ELR (cell line): ENCODE data around the gene CYB5D1.
"Not testable (repeated sequence)": the region's sequence is repeated elsewhere in the genome, so short reads cannot be mapped to it uniquely, and the experiment has no call there.

Experiments
- DNase-seq: peaks from one replicate; pipeline ENCODE4 v3.0.0-alpha.2; 2015; ENCODE audit warnings: low read depth

The CYB5D1 gene

DNA sequence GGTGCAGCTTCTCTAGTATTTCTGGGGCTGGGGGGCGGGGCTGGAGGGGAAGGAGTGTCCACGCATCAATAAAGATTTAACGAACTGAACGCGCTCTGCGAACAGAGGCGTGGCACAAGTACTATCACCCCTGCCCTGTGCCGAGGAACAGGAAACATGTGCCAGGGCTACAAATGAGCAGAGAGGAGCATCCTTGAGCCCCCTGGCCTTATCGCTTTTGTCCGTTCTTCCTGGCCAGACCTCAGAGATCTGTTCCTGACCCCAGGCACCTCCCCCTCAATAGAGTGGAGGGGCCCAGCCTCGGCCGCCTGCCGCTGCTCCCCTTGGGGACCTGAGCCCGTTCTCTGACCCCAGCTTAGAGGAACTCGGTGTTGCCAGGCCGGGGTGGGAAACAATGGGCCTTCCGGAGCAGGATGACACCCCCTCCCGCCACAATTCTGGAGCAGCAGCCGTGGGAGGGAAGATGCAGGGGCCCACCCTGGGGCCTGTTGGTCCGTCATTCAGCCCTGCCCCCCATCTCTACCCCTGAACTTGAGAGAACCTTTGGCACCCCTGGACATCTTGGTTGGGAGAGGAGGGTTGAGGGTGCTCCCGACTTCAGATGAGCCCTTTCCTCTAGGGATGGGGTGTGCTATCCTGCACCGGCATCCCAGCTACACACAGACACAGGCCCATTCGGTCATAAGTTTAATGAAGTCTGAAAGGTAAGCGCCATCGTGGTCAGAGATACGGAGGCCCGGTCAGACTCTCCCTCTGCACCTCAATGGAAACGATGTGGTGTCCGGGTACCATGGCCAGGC is 1.6 kb upstream of the CYB5D1 start:
- peak; percentile 46 for DNase-seq

DNA sequence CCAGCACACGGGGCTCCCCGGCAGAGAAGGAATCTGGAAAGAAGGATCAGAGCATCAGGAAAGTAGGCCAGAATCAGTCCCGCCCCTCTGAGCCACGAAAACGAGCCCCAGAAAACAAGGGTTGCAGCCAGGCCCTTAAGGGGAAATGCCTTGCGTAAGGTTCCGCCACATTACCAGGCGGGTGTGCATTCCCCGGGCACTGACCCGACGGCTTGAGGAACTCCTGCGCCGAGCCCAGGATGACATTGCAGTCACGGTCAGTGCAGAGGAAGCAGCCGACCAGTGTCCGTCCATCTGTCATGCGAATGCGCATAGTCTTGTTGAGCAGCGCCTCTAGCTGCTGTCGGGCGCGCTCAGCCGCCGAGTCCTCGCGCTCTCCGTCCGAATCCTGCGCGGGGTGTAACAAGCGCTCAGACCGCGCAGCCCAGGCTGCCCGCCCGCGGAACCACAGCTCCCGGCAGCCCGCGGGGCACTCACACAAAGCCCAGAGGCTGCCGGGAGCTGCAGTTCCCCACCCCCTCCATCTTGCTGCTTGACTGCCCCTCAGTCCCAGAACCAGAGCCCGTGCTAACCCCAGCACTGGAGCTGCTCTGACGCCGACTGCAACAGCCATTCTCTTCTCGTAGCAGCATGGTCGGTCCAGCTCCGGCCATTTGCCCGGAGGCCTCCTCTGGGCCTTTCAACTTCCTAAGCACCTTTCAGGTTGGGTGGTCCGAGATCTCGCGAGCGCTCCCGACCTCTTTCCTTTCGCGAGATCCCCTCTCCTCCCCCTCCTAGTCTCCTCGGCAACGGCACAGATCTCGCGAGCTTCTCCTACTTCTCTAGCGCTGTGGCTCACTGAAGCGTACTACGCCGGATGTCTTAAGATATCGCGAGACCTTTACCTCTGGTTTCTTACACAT is 741 bp upstream of the CYB5D1 start, which contains the start of gene NAA38:
Gene NAA38 (minus strand): TSS at position 749 of the 902 bp plus-strand sequence. CDS start 96 bp downstream, at position 653.
- DNase-seq = peak; percentile 100

DNA sequence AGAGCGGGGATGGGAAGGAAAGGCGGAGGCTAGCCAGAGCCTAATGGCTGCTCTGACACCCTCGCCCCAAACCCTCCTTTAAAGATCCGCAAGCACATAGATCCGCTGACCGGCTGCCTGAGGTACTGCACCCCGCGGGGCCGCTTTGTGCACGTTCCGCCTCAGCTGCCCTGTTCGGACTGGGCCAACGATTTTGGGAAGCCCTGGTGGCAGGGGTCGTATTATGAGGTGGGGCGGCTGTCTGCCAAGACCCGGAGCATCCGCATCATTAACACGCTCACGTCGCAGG is 663 bp downstream of the CYB5D1 start:
- peak; percentile 82 for DNase-seq

DNA sequence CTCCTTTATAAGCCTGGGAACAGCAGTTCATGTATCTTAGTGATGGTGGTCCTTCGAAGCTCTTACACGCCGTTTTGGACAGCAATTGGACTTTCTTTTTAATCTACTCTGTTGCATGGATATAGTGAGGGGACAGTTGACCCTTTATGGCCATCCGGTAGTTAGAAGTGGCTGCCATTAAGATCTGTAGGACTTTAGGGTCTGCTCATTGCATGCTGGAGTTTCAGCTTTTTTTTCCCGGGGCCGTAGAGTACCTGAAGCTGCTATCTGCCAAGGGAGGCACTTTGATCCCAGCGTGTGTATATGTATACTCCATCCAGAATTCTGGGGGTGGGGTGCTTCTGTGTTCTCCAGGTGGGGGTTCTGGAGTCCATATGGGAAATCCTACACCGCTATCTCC is 1.2 kb downstream of the CYB5D1 start:
- no peak for DNase-seq

DNA sequence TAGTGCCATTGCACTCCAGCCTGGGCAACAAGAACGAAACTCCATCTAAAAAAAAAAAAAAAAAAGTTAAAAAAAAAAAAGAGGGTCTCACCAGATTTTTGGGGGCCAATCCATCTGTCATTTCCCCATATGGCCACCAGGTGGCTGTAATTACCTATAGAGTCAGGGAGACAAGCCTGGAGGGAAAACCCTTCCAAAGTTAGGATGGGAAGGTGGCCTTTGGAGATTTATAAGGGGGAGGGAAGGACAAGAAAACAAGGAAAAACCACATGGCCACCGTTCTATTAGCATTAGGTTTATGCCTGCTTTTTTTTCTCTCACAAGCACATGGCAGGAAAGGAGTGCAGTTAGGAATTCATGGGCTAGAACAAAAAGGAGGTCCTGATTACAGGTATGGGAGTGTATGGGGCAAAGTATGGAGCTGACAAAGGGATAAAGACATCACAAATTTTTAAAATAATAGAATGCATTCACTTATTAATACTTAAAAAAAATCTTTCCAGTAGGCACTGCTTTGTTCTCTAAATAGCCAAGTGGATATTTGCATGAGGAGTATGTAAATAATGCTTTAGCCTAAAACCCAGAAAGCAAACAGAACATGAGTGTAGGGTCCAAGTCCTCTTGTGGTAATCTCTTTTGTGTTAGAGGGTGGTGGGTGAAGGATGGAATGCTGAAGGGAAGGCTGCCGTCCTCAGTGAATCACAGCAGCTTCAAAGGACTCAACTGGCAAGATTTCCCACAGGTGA is 5.1 kb downstream of the CYB5D1 start:
- peak; percentile 77 for DNase-seq

DNA sequence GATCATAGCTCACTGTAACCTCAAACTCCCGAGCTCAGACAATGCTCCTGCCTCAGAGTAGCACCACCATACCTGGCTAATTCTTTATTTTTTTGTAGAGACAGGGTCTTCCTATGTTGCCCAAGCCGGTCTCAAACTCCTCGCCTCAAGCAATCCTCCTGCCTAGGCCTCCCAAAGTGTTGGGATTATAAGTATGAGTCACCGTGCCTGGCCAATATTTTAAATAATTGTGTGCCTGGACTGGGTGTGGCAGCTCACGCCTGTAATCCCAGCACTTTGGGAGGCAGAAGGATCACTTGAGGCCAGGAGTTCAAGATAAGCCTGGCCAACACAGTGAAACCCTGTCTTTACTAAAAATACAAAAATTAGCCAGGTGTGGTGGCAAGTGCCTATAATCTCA is 6.6 kb downstream of the CYB5D1 start:
- not testable (repeated sequence) for DNase-seq

DNA sequence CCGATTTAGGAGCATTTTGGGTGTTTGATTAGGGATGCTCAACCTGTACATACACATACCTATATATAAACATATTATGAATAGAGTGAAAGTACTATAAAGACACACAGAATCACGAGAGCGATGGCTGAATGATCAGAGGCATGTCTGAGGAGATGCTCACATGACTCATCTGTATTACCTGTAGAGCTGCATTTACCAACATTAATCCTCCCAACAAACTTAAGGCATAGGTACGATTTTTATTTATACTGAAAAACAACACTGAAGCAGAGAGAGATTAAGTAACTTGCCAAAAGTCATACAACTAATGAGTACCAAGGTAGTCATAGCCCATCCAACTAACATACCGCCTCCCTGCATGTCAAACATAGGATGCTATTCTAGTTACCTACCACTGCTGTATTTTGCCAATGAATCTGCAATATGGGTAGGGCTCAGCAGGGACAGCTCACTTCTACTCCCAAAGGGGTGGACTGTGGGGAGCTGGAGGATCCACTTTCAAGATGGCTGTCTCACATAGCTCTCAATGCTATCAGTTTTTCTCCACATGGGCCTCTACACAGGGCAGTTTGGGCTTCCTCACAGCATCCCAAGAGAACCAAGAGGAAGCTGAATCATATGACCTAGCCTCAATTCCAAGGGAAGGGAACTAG is 7.3 kb downstream of the CYB5D1 start:
- DNase-seq = no peak

DNA sequence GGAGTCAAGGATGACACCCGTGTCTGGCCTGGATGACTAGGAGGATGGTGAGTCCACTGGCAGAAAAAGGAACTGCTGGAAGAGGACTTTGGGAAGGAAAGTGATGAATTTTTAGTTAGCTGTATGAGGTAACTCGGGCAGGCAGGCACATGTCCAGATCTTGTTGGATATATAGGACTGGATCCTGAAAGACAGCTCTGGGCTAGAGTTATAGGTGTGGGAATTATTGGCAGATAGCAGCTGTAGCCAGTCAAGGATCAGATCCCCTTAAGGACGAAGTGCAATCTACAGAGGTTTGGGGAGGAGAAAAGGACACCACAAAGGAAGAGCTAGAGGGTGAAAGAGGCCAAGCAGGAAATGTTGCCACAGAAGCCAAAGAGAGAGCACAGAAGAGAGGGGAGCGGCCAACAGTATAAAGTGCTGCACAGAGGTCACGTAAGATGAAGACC is 10.1 kb downstream of the CYB5D1 start:
- no peak for DNase-seq

DNA sequence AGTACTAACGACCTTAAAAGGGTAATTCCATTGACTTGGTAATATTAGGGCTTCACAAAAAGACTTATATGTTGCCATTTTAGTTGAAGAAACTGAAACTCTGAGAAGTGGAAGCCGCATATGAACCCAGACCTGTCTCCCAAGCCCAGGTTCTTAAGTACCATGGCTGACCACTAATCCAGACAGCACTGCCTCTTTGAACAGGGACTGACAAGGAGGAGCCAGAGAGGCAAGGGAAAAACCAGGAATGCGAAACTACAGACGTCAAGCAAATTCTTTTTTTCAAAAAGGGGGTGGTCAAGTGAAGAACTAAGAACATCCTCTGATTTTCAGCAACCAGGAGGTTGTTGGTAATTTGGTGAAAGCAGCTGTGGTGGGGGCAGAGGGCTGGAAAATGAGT is 15.2 kb downstream of the CYB5D1 start:
- no peak for DNase-seq

DNA sequence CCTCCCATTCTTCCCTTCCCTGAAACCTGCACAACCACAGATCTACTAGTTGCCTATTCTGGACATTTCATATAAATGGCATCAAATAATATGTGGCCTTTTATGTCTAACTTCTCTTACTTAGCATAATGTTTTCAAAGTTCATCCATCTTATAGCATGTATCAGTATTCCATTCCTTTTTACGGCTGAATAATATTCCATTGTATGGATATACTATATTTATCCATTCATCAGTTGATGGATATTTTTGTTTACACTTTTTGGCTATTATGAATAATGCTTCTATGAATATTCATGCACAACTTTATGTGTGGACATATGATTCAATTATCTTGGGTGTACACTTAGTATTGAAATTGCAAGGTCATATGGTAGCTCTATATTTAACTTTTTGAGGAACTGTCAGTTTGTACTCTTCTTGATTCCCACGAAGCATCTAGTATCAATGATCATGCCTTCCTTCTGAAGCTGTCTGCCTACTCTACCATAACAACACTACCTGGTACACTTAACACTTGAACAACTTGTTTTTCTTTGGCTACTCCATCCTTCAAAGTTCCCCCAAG is 18.1 kb downstream of the CYB5D1 start:
- no peak for DNase-seq

DNA sequence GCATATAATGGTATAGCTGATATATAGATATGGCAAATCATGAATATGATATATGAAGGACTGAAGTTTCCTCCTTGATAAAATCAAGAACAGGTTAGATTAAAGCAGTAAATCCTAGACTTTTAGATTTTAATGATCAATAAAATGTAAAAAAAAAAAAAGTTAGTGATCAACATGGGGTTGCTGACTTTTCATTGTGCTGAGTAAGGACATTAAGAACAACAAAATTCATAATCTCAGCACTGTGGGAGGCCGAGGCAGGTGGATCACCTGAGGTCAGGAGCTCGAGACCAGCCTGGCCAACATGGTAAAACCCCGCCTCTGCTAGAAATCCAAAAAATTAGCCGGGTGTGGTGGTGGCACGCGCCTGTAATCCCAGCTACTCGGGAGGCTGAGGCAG is 20.4 kb downstream of the CYB5D1 start:
- no peak for DNase-seq

DNA sequence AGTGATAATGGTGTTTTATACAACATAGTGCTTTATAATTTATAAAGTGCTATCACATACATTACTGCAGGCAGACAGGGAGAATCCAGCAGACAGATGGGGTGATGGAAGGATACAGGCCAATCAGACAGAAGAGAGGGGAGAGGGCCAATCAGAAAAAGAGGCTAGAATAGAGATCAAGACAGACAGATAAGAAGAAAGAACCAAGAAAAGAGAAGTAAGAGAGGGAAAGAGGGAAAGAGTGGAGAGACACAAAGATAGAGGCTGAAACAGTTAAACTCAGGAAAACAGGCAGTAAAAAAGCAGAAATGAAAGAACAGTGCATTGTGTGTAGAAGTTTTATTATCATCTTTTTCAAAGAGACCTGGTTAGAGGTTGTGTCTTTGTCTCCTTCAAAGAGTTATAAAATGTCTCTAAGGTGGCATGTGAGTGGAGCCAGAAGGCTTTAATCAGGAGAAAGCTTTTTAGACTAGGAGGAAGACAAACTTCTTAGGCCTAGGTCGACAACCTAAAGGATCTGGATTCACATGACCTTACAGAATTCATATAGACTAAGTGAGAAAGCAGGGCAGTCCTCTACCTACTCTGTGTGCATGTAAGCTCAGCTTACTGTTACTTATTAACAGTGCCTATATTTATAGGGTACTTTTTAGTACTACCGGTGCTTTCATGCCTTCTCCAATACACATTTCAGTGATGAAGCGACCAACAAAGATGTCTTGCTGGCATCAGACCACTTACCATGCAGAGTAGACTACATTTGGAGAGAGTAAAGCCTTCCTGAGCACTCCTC is 22.5 kb downstream of the CYB5D1 start:
- no peak for DNase-seq

DNA sequence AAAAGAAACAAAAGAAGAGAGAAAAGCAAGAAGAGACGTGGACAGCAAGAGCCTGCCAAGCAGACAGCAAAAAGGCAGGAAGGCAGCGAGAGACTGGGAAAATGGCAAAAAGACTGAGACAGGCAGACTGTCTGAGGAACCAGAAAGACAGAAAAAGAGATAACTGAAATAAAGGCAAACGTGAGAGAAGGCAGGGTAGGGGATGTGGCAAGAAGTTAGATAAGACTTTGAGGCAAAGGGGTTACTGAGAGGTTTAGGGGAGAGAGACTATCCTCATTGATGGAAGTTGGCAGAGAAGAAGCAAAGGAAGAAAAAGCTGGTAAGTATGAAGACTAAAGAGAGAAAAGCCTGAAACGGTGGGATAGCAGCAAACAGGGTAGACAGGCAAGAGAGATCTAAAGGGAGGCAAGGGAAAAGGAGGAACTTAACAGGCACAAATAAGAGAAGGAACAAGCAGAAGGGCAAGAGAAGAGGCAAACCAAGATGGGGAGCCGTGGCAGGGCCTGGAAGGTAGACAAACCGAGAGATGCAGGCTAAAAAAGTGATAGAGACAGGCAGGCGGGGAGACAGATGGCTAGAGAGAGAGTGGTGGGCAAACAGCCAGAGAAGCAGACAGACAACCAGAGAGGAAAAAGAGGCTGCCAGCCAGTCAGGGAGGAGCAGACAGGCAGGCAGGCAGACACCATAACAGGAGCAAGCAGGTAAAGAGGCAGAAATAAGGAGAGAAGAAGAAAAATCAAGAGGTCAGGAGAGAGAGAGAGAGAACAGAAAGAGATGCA is 23.7 kb downstream of the CYB5D1 start:
- no peak for DNase-seq

DNA sequence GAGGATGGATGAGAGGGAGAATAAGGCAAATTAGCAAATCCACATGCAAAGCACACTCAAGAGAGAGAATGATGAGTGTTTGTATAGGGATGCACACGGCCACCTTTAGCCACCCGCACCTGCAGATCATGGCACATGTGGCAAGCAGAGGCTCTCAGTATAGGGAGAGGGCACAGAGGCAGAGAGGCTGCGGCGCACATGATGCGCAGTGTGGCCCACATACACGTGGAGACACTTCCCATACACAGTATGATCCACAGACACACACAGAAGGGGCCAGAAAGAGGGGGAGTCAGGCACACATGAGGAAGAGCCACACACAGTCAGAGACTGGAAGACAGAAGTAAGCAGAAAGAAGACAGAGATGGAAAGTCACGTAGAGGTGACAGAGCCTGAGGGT is 24.3 kb downstream of the CYB5D1 start:
- no peak for DNase-seq

DNA sequence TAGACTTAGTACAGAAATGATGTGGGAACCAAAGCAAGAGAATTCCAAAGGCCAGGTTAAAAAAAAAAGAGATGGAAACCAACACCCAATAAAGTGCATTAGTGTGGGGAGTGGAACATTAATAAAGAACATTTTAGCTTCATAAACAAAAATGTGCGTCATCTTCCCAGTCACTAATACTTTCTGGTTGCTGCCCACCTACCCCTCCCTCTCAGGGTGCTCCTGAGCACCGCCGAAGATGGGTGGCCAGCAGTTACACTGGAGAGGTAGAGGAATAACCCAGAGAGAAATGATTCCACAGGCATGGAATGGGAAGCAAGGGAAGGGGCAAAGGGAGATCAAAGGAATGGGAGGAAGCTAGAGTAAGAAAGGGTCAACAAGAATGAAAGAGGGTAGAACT is 24.8 kb downstream of the CYB5D1 start:
- no peak for DNase-seq

DNA sequence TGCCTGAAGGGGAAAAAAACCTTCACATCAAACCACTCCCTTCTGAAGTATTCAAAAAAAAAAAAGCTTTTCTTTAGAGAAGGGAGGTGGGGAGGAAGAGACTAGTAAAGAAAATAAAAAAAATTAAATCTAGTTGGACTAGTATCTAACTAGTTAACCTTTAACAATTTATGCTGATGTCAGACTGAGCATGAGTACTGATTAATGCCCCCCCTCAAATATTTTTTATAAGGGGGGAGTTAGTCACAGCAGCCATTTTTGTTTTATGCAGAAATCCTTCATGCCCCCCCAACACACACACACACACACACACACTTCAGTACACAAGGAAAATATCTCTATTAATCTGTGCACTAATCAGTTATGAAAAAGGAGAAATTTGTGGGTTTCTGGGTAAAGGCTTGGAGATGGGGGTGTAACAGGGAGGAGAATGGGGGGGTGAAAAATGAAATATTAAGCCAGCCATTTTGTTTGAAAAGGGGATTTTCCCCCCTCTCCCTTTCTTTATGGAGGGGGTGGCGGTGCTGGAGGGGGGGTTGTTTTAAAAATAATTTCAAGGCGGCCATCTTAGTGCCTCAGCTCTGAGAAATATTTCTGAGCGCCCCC is 26.1 kb downstream of the CYB5D1 start:
- peak; percentile 61 for DNase-seq

DNA sequence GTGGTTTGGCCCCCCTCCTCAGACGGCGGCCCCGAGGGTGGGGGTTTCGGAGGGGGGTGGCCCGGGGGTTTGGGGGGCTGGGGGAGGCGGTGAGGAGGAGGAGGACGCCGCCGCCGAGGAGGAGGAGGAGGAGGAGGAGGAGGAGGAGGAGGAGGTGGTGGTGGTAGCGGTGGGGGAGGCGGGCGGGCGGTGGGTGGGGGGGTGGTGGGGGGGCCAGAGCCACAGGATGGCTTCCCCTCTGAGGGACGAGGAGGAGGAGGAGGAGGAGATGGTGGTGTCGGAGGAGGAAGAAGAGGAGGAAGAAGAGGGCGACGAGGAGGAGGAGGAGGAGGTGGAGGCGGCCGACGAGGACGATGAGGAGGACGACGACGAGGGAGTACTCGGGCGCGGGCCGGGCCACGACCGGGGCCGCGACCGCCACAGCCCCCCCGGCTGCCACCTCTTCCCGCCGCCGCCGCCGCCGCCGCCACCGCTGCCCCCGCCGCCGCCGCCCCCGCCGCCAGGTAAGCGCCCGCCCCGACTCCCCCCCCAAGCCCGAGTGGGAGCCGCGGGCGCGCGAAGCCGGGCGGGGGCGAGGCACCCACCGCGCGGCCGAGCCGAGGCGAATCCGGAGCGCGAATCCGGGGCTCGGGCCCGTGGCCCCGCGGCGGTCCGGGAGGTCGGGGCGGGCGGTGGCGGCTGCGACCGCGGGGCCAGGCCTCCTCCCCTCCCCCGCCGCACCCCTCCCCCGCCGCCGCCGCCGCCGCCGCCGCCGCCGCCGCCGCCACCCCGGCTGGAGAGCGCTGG is 27.0 kb downstream of the CYB5D1 start:
- DNase-seq = peak; percentile 26

DNA sequence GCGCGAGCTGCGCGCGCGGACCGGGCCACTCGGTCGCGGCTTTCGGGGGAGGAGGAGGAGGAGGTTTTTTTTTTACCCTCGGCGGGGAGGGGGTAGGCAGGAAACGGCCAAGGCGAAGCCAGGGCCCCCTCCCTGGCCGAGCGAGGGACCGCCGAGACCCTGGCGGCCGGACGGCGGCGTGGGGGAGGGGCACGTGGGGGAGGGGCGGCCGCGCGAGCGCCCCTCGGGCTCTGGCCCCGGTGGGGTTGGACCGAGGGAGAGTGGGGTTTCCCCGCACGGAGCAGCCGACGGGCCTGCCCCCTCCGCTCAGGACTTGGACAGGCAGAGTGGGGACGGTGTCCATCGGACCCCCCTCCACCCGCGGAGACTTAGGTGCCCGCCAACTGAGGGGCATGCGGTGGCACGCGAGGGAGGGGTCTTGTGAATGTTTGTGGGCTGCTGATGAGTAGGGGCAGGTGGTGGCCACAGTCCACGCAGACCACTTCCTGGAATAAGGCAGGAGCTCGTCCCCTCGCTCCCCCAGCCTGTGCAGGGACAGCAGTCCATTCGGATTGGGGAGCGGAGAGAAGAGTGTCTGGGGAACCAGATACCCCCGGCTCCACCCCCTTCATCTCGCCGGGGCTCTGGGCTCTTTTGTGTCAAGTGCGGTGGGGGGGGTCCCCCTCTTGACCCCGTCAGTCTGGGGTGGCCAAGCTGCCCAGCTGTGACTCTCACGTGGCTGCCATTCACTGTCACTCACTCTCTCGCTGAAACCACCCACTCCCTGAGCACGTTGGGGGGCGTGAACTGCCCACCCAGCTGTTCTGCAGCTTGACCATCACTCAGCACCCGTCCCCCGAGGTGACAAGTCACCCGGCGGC is 27.8 kb downstream of the CYB5D1 start:
- peak; percentile 59 for DNase-seq
